ENCODE results near the gene RAB11FIP3. TPM values are rescaled to one million over a fixed set of nuclear protein-coding genes. Genes with fewer than 3 reads are reported as not detected.

The RAB11FIP3 gene
- total RNA-seq, 1 experiment from 2014 or later = 37.1 TPM

DNA sequence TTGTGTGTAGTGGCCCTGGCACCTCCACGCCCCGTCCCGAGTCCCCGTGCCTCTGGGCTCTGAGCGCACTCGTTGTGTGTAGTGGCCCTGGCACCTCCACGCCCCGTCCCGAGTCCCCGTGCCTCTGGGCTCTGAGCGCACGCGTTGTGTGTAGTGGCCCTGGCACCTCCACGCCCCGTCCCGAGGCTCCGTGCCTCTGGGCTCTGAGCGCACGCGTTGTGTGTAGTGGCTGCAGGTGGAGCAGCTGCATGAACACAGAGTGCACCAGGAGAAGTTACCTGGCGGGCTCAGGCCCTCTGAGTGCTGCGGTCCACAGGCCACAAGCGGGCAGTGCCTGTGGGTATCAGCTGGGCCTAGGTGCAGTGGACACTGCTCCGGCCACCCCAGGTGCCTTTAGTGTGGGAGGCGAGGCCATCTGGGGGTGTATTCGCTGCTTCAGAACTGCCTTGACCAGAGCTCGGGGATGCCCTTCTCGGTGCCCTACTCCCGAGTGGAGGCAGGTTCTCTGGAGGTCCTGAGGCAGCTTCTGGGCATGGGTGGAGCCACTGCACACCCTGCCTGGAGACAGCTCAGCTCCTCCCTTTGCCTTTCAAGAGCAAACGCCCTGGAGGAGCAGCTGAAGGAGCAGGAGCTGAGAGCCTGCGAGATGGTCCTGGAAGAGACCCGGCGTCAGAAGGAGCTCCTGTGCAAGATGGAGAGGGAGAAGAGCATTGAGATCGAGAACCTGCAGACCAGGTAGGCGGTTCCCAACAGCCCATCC, 84.8 kb downstream of the RAB11FIP3 start:
- no peaks in the 10 kb centered on the region for H3K4me1 ChIP-seq (ENCODE audit: insufficient read depth, low read length)
- no peaks in the 10 kb centered on the region for H3K27me3 ChIP-seq (ENCODE audit: insufficient read depth, low read length)
- H3K27ac ChIP-seq (ENCODE audit: insufficient read length, low read depth, low read length) = no peak overlapping the region
- H4K8ac ChIP-seq (replicated peaks; ENCODE audit: insufficient read length, low read depth, low read length) = no peak overlapping the region
- H3K18ac ChIP-seq (ENCODE audit: insufficient read length, low read depth, low read length) = no peak overlapping the region
- H2BK20ac ChIP-seq (ENCODE audit: low read depth, low read length, poor library complexity, severe bottlenecking) = no peak overlapping the region
- no peaks in the 10 kb centered on the region for H3K79me1 ChIP-seq (ENCODE audit: insufficient read depth, low read depth, low read length, poor library complexity, severe bottlenecking)
- H3K9me3 ChIP-seq (ENCODE audit: control insufficient read depth, low read depth, low read length) = no peaks in the 10 kb centered on the region
- no peaks in the 10 kb centered on the region for H3K23me2 ChIP-seq (ENCODE audit: insufficient read length, low read depth, low read length, poor library complexity, severe bottlenecking)
- no peak overlapping the region for H2AFZ ChIP-seq (ENCODE audit: low read length)
- no peak overlapping the region for H2BK120ac ChIP-seq (ENCODE audit: low read depth, low read length, poor library complexity, severe bottlenecking)
- Mint-ChIP-seq H3K9me3 (no peaks in the 10 kb centered on the region), H3K4me3 (no peak overlapping the region), H3K36me3 (ENCODE audit: insufficient read depth in 1 of 3, low read depth in 3 of 3) (peaks cover 6 to 20% (median 18%) of the 10 kb centered on the region in 3 experiments), H3K27me3 (ENCODE audit: low read depth) (no peaks in the 10 kb centered on the region), H3K4me1 (peaks cover 0 to 3% of the 10 kb centered on the region in 2 experiments; a peak in 2 of 4 replicates), H3K27ac (no peak overlapping the region)
- TF ChIP-seq, protein P1, sequence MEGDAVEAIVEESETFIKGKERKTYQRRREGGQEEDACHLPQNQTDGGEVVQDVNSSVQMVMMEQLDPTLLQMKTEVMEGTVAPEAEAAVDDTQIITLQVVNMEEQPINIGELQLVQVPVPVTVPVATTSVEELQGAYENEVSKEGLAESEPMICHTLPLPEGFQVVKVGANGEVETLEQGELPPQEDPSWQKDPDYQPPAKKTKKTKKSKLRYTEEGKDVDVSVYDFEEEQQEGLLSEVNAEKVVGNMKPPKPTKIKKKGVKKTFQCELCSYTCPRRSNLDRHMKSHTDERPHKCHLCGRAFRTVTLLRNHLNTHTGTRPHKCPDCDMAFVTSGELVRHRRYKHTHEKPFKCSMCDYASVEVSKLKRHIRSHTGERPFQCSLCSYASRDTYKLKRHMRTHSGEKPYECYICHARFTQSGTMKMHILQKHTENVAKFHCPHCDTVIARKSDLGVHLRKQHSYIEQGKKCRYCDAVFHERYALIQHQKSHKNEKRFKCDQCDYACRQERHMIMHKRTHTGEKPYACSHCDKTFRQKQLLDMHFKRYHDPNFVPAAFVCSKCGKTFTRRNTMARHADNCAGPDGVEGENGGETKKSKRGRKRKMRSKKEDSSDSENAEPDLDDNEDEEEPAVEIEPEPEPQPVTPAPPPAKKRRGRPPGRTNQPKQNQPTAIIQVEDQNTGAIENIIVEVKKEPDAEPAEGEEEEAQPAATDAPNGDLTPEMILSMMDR (conservative IDR thresholded peaks at IDR 0.05) = no peak
- no peak for DNase-seq
- no peak overlapping the region for H2BK5ac ChIP-seq (ENCODE audit: insufficient read length, low read length)
- H2AK5ac ChIP-seq (ENCODE audit: insufficient read length, low read length) = no peak overlapping the region
- H2BK15ac ChIP-seq (ENCODE audit: low read depth, low read length) = no peak overlapping the region
- no peak overlapping the region for H4K5ac ChIP-seq (ENCODE audit: insufficient read length, low read depth, low read length)
- H3K79me2 ChIP-seq (ENCODE audit: insufficient read depth, low read length) = no peaks in the 10 kb centered on the region
- no peak overlapping the region for H3K56ac ChIP-seq (ENCODE audit: insufficient read length, low read depth, low read length)
- H3K9ac ChIP-seq (ENCODE audit: extremely low read depth, insufficient read length, low read length) = no peak overlapping the region
- H3T11ph ChIP-seq (ENCODE audit: low read length) = no peak overlapping the region
- H4K91ac ChIP-seq (ENCODE audit: insufficient read length, low read depth, low read length) = no peak overlapping the region
- no peak overlapping the region for H3K4me2 ChIP-seq (ENCODE audit: insufficient read depth, insufficient read length, low read length)
- H3K23ac ChIP-seq (ENCODE audit: insufficient read length, low read depth, low read length) = no peak overlapping the region
- H4K20me1 ChIP-seq (ENCODE audit: control insufficient read depth, insufficient read depth, insufficient read length) = no peaks in the 10 kb centered on the region
- no CpG with 5 or more reads among the region's 35 CpGs for WGBS (ENCODE audit: extremely low coverage, insufficient read length, low lambda C conversion rate)
- no peak overlapping the region for H3K4ac ChIP-seq (ENCODE audit: low read depth, low read length)
- no peak overlapping the region for H2BK12ac ChIP-seq (ENCODE audit: insufficient read length, low read depth, low read length)
- no peak overlapping the region; the same call in 1 of the 2 replicates for H3K14ac ChIP-seq (ENCODE audit: insufficient read depth, low read length)
